ENCODE measurements around the gene ABCC4. TPM values are rescaled to one million over a fixed set of nuclear protein-coding genes. Genes with fewer than 3 reads are reported as not detected.

ABCC4 gene
- total and polyA plus RNA-seq, 2 donors (not counting 1 experiment from before 2014, with no cell fraction given): 35.2 to 98.8 TPM

- H3K27ac ChIP-seq (ENCODE audit: insufficient read depth, low read length): no peak overlapping the region
- no peak overlapping the region for H2AFZ ChIP-seq (ENCODE audit: low read length)
- H3K4me1 ChIP-seq (ENCODE audit: control insufficient read depth, extremely low read depth, insufficient read depth, low read length): no peaks in the 10 kb centered on the region
- no peak for DNase-seq (ENCODE audit: low read depth in 2 of 2)
- no peaks in the 10 kb centered on the region for H3K9me3 ChIP-seq (ENCODE audit: control insufficient read depth, insufficient read depth, low read depth, low read length)
- H3K27me3 ChIP-seq (ENCODE audit: control insufficient read depth, insufficient read depth, low read length): peaks cover 6% of the 10 kb centered on the region
- TF ChIP-seq CTCF (conservative IDR thresholded peaks at IDR 0.05 in 1 of 2, IDR thresholded peaks at IDR 0.05 in 1 of 2; ENCODE audit: low read depth in 1 of 2, low read length in 2 of 2) (no peak), EZH2 (IDR thresholded peaks at IDR 0.05; ENCODE audit: low read length, missing control alignments) (no peak)
- H3K4me2 ChIP-seq (ENCODE audit: extremely low read depth, insufficient read depth, low read length): no peak overlapping the region
- no peaks in the 10 kb centered on the region for H4K20me1 ChIP-seq (ENCODE audit: control insufficient read depth, extremely low read depth, insufficient read depth, low read length)
- H3K4me3 ChIP-seq (replicated peaks in 1 of 4; ENCODE audit: control extremely low read depth in 1 of 4, insufficient read depth in 1 of 4, low read depth in 3 of 4, low read length in 4 of 4): no peak overlapping the region
- H3K79me2 ChIP-seq (ENCODE audit: control insufficient read depth, insufficient read depth, low read length): no peaks in the 10 kb centered on the region
- H3K36me3 ChIP-seq (ENCODE audit: control insufficient read depth, insufficient read depth, low read length): no peaks in the 10 kb centered on the region
- no peak overlapping the region for H3K9ac ChIP-seq (ENCODE audit: insufficient read depth, low read length)
Observed at GRCh38 chr13:94997126-94997525, 304.1 kb downstream of the ABCC4 start.

- DNase-seq (ENCODE audit: low read depth in 2 of 2): no peak
- H3K9me3 ChIP-seq (ENCODE audit: control insufficient read depth, insufficient read depth, low read depth, low read length): no peaks in the 10 kb centered on the region
- H4K20me1 ChIP-seq (ENCODE audit: control insufficient read depth, extremely low read depth, insufficient read depth, low read length): no peaks in the 10 kb centered on the region
- no peak overlapping the region for H3K27ac ChIP-seq (ENCODE audit: insufficient read depth, low read length)
- H2AFZ ChIP-seq (ENCODE audit: low read length): no peak overlapping the region
- no peaks in the 10 kb centered on the region for H3K79me2 ChIP-seq (ENCODE audit: control insufficient read depth, insufficient read depth, low read length)
- H3K4me2 ChIP-seq (ENCODE audit: extremely low read depth, insufficient read depth, low read length): no peak overlapping the region
- TF ChIP-seq CTCF (conservative IDR thresholded peaks at IDR 0.05 in 1 of 2, IDR thresholded peaks at IDR 0.05 in 1 of 2; ENCODE audit: low read depth in 1 of 2, low read length in 2 of 2) (no peak), EZH2 (IDR thresholded peaks at IDR 0.05; ENCODE audit: low read length, missing control alignments) (no peak)
- no peak overlapping the region for H3K4me3 ChIP-seq (replicated peaks in 1 of 4; ENCODE audit: control extremely low read depth in 1 of 4, insufficient read depth in 1 of 4, low read depth in 3 of 4, low read length in 4 of 4)
- no peaks in the 10 kb centered on the region for H3K36me3 ChIP-seq (ENCODE audit: control insufficient read depth, insufficient read depth, low read length)
- H3K27me3 ChIP-seq (ENCODE audit: control insufficient read depth, insufficient read depth, low read length): peaks cover 2% of the 10 kb centered on the region
- H3K4me1 ChIP-seq (ENCODE audit: control insufficient read depth, extremely low read depth, insufficient read depth, low read length): no peaks in the 10 kb centered on the region
- H3K9ac ChIP-seq (ENCODE audit: insufficient read depth, low read length): no peak overlapping the region
Observed at GRCh38 chr13:94996445-94996844, 304.8 kb downstream of the ABCC4 start.

DNA sequence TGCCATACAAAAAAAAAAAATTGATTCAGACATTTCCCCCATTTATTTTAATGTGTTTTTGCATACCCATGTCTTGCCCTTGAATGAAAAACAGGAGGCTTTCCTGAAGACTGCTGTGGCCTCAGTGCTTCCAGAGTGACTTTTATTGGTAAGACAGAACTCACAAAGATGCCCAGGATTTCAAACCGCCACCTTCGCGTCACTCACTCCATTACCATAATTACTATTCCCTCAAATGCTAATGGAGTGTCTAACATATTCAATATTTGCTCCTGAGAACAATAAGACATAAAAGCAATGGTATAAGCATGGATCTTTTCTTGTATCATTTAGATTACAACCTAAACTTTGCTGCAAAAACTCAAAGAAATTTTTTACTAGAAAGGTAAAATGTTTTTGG, 306.7 kb downstream of the ABCC4 start:
- no peak overlapping the region for H2AFZ ChIP-seq (ENCODE audit: low read length)
- H3K9ac ChIP-seq (ENCODE audit: insufficient read depth, low read length): no peak overlapping the region
- H3K4me3 ChIP-seq (replicated peaks in 1 of 4; ENCODE audit: control extremely low read depth in 1 of 4, insufficient read depth in 1 of 4, low read depth in 3 of 4, low read length in 4 of 4): no peak overlapping the region
- TF ChIP-seq CTCF (conservative IDR thresholded peaks at IDR 0.05 in 1 of 2, IDR thresholded peaks at IDR 0.05 in 1 of 2; ENCODE audit: low read depth in 1 of 2, low read length in 2 of 2) (no peak), EZH2 (IDR thresholded peaks at IDR 0.05; ENCODE audit: low read length, missing control alignments) (no peak)
- H3K27me3 ChIP-seq (ENCODE audit: control insufficient read depth, insufficient read depth, low read length): peaks cover 2% of the 10 kb centered on the region
- H3K4me2 ChIP-seq (ENCODE audit: extremely low read depth, insufficient read depth, low read length): no peak overlapping the region
- no peaks in the 10 kb centered on the region for H3K36me3 ChIP-seq (ENCODE audit: control insufficient read depth, insufficient read depth, low read length)
- H3K9me3 ChIP-seq (ENCODE audit: control insufficient read depth, insufficient read depth, low read depth, low read length): no peaks in the 10 kb centered on the region
- no peaks in the 10 kb centered on the region for H3K79me2 ChIP-seq (ENCODE audit: control insufficient read depth, insufficient read depth, low read length)
- DNase-seq (ENCODE audit: low read depth in 2 of 2): no peak
- H3K27ac ChIP-seq (ENCODE audit: insufficient read depth, low read length): no peak overlapping the region
- no peaks in the 10 kb centered on the region for H4K20me1 ChIP-seq (ENCODE audit: control insufficient read depth, extremely low read depth, insufficient read depth, low read length)
- H3K4me1 ChIP-seq (ENCODE audit: control insufficient read depth, extremely low read depth, insufficient read depth, low read length): no peaks in the 10 kb centered on the region
